Measurements from ENCODE around the gene LAMA5.
"Not testable (repeated sequence)": the region's sequence is repeated elsewhere in the genome, so short reads cannot be mapped to it uniquely, and the experiment has no call there.

DNA sequence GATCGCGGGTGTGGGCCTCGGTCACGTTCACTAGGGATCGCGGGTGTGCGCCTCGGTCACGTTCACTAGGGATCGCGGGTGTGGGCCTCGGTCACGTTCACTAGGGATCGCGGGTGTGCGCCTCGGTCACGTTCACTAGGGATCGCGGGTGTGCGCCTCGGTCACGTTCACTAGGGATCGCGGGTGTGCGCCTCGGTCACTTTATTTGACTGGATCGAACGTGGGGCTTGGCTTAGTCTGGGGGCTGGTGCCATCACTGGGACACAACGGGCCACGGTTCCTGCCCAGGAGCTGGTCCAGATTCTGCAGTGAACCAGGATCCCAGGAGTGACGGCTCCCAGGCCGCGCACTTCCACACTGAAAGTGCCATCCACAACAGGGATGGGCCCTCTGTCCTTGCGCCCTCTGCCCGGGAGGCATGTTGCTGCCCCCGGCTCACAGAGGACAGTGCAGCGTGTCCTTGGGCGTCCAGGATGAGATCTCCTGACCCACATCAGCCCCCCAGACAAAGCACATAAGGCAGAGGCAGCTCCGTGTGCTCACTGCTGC is 6.6 kb upstream of the LAMA5 start:
- TF ChIP-seq, protein P1, sequence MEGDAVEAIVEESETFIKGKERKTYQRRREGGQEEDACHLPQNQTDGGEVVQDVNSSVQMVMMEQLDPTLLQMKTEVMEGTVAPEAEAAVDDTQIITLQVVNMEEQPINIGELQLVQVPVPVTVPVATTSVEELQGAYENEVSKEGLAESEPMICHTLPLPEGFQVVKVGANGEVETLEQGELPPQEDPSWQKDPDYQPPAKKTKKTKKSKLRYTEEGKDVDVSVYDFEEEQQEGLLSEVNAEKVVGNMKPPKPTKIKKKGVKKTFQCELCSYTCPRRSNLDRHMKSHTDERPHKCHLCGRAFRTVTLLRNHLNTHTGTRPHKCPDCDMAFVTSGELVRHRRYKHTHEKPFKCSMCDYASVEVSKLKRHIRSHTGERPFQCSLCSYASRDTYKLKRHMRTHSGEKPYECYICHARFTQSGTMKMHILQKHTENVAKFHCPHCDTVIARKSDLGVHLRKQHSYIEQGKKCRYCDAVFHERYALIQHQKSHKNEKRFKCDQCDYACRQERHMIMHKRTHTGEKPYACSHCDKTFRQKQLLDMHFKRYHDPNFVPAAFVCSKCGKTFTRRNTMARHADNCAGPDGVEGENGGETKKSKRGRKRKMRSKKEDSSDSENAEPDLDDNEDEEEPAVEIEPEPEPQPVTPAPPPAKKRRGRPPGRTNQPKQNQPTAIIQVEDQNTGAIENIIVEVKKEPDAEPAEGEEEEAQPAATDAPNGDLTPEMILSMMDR (IDR thresholded peaks at IDR 0.05 in 4 of 5, conservative IDR thresholded peaks at IDR 0.05 in 1 of 5), result not testable (repeated sequence)
- TF ChIP-seq POLR2A (IDR thresholded peaks at IDR 0.05), result not testable (repeated sequence)

Measured in gastrocnemius medialis (tissue), 4 donors.